ENCODE measurements around the gene KPNA2. TPM values are rescaled to one million over a fixed set of nuclear protein-coding genes. Genes with fewer than 3 reads are reported as not detected.

Gene KPNA2
- total and polyA plus RNA-seq, 10 of the 15 experiments (the other 5 are each of a cell fraction or from before 2014, with no cell fraction given): 202 to 731 (median 283) TPM

DNA sequence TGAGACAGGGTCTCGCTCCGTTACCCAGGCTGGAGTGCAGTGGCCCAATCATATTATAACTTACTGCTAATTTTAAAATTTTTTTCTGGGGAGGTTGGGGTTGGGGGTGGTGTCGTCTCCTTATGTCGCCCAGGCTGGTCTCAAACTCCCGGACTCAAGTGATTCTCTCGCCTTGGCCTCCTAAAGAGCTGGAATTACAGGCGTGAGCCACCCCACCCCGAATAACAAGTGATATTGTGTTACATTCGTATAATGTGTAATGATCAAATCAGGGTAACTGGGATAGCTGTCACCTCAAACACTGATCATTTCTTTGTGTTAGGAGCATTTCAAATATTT lies 16.2 kb upstream of the KPNA2 start:
- Histone ChIP-seq H4K20me1 (ENCODE audit: control insufficient read depth, insufficient read depth) (no peaks in the 10 kb centered on the region), H3K9me3 (replicated peaks; ENCODE audit: control insufficient read depth, insufficient read depth, low read length) (no peaks in the 10 kb centered on the region), H3K27me3 (replicated peaks in 1 of 2; ENCODE audit: control insufficient read depth in 2 of 2, insufficient read depth in 2 of 2, low read length in 1 of 2) (peaks cover 0 to 2% of the 10 kb centered on the region in 2 experiments; a peak in 1 of 4 replicates), H3K4me1 (ENCODE audit: control insufficient read depth, insufficient read depth, low read length) (no peaks in the 10 kb centered on the region), H3K4me2 (ENCODE audit: control insufficient read depth, insufficient read depth) (peak overlapping the region; percentile 55), H3K4me3 (no peak overlapping the region), H2AFZ (ENCODE audit: control insufficient read depth, low read depth, low read length) (peak overlapping the region; percentile 7; the same call in 1 of the 2 replicates), H3K79me2 (ENCODE audit: control insufficient read depth, insufficient read depth, low read length) (no peaks in the 10 kb centered on the region), H3K36me3 (ENCODE audit: control insufficient read depth in 2 of 2, insufficient read depth in 2 of 2, low read length in 1 of 2) (no peaks in the 10 kb centered on the region), H3K9ac (ENCODE audit: control insufficient read depth, insufficient read depth, low read length) (no peak overlapping the region), H3K27ac (ENCODE audit: control insufficient read depth, insufficient read depth) (no peak overlapping the region)
- CTCF ChIA-PET: interaction anchor here (0.9 to 2.0 kb wide), 5 partner anchors 8 to 479 kb away, joined by 3 to 13 read pairs (median 5); no protein-coding TSS in a partner anchor
- no peak for FAIRE-seq
- ATAC-seq: no peak
- no peak for DNase-seq (ENCODE audit: low read depth, low spot score)
- RAD21 ChIA-PET (ENCODE audit: unreplicated experiment): interaction anchor here (1.7 kb wide), 1 partner anchor 17 kb away, joined by 10 read pairs; the partner anchor contains the start of gene KPNA2
- in situ Hi-C loops (cut with MboI) (no loop called here), intact Hi-C loops (cut with micrococcal nuclease; ENCODE audit: unreplicated experiment) (loop anchor here (10.0 kb wide), 1 partner anchor 445 kb away; no protein-coding TSS in a partner anchor)
- SMC1A ChIA-PET (ENCODE audit: uncharacterized antibody, unreplicated experiment): interaction anchor here (0.8 to 1.4 kb wide), 5 partner anchors 11 to 164 kb away, joined by 3 to 6 read pairs (median 4); partner anchors contain the start of genes C17orf58 and KPNA2
- BruUV-seq (replicated peaks): no TSS peak
- POLR2A ChIA-PET: interaction anchor here (0.8 to 2.5 kb wide), 4 partner anchors 10 to 24 kb away, joined by 3 to 12 read pairs (median 7); partner anchors contain the start of gene KPNA2
- 65% methylated on average over 9 of the region's 9 CpGs for WGBS (ENCODE audit: insufficient coverage, insufficient replicate concordance, low lambda C conversion rate, missing lambda C conversion rate)
- no peak for TF ChIP-seq FOS (IDR thresholded peaks at IDR 0.05; ENCODE audit: borderline replicate concordance, extremely low read depth, insufficient read length)
- TF ChIP-seq, protein P1, sequence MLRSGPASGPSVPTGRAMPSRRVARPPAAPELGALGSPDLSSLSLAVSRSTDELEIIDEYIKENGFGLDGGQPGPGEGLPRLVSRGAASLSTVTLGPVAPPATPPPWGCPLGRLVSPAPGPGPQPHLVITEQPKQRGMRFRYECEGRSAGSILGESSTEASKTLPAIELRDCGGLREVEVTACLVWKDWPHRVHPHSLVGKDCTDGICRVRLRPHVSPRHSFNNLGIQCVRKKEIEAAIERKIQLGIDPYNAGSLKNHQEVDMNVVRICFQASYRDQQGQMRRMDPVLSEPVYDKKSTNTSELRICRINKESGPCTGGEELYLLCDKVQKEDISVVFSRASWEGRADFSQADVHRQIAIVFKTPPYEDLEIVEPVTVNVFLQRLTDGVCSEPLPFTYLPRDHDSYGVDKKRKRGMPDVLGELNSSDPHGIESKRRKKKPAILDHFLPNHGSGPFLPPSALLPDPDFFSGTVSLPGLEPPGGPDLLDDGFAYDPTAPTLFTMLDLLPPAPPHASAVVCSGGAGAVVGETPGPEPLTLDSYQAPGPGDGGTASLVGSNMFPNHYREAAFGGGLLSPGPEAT (IDR thresholded peaks at IDR 0.05; ENCODE audit: low read depth): no peak
- TF ChIP-seq, protein P2, sequence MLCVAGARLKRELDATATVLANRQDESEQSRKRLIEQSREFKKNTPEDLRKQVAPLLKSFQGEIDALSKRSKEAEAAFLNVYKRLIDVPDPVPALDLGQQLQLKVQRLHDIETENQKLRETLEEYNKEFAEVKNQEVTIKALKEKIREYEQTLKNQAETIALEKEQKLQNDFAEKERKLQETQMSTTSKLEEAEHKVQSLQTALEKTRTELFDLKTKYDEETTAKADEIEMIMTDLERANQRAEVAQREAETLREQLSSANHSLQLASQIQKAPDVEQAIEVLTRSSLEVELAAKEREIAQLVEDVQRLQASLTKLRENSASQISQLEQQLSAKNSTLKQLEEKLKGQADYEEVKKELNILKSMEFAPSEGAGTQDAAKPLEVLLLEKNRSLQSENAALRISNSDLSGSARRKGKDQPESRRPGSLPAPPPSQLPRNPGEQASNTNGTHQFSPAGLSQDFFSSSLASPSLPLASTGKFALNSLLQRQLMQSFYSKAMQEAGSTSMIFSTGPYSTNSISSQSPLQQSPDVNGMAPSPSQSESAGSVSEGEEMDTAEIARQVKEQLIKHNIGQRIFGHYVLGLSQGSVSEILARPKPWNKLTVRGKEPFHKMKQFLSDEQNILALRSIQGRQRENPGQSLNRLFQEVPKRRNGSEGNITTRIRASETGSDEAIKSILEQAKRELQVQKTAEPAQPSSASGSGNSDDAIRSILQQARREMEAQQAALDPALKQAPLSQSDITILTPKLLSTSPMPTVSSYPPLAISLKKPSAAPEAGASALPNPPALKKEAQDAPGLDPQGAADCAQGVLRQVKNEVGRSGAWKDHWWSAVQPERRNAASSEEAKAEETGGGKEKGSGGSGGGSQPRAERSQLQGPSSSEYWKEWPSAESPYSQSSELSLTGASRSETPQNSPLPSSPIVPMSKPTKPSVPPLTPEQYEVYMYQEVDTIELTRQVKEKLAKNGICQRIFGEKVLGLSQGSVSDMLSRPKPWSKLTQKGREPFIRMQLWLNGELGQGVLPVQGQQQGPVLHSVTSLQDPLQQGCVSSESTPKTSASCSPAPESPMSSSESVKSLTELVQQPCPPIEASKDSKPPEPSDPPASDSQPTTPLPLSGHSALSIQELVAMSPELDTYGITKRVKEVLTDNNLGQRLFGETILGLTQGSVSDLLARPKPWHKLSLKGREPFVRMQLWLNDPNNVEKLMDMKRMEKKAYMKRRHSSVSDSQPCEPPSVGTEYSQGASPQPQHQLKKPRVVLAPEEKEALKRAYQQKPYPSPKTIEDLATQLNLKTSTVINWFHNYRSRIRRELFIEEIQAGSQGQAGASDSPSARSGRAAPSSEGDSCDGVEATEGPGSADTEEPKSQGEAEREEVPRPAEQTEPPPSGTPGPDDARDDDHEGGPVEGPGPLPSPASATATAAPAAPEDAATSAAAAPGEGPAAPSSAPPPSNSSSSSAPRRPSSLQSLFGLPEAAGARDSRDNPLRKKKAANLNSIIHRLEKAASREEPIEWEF (IDR thresholded peaks at IDR 0.05; ENCODE audit: insufficient replicate concordance, low read depth, low read length): no peak
- no peak for TF ChIP-seq BMI1 (IDR thresholded peaks at IDR 0.05; ENCODE audit: borderline replicate concordance)

Measured in GM12878 (cell line).